HG02973 (cell line): ENCODE measurements around the gene TBPL2.

Experiments used
- ATAC-seq: cut with Tn5 transposase; IDR thresholded peaks from one replicate; pipeline ENCODE4 v1.9.1; 2021; ENCODE audit warnings: moderate library complexity; ENCODE audit not compliant: unreplicated experiment

The TBPL2 gene

DNA sequence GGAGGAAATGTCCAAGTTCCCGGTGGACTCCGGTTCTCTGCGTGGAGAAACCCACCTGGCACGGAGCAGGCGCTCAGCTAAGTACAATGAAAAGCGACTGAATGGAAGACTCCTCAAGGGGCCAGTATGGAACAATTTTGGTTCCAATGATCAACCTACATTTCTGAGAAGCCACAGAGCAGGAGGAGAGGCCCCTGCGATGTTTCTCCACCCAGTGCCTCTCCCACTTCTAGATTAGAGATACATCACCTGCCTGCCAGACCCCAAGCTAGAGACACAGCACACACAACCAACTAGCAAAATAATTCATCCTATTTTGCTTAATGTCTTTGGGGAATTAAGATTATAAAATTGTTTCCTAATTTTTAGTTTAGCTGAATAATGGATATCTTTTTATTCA, 67.6 kb downstream of the TBPL2 start:
- no peak for ATAC-seq

- no peak for ATAC-seq
Observed at GRCh38 chr14:55372423-55372822, 68.0 kb downstream of the TBPL2 start.

GRCh38 chr14:55370883-55371455, 69.4 kb downstream of the TBPL2 start:
- no peak for ATAC-seq

GRCh38 chr14:55366271-55366670, 74.1 kb downstream of the TBPL2 start:
- ATAC-seq: no peak
